GM19351 (cell line): ENCODE data around the gene NAA40.

Source experiments
- ATAC-seq: cut with Tn5 transposase; IDR thresholded peaks from one replicate; pipeline ENCODE4 v1.9.1; 2021; ENCODE audit warnings: mild to moderate bottlenecking, moderate library complexity; ENCODE audit not compliant: unreplicated experiment

Gene NAA40

GRCh38 chr11:63985812-63986155 is 47.0 kb downstream of the NAA40 start:
- peak; percentile 62 for ATAC-seq

- peak; percentile 90 for ATAC-seq
Measured at GRCh38 chr11:63986156-63986931, 47.5 kb downstream of the NAA40 start, which contains the start of gene OTUB1. OTUB1 (plus strand) TSS chr11:63986438; CDS start chr11:63986457, 19 bp downstream.

GRCh38 chr11:63986932-63987513 is 48.2 kb downstream of the NAA40 start:
- ATAC-seq, result no peak

GRCh38 chr11:63991558-63991957 is 52.8 kb downstream of the NAA40 start:
- ATAC-seq, result no peak

GRCh38 chr11:63993100-63993499 is 54.3 kb downstream of the NAA40 start:
- no peak for ATAC-seq

GRCh38 chr11:63993993-63994392 is 55.2 kb downstream of the NAA40 start:
- ATAC-seq, result no peak

GRCh38 chr11:63996512-63996911 is 57.7 kb downstream of the NAA40 start:
- ATAC-seq, result no peak

- ATAC-seq, result no peak
Measured at GRCh38 chr11:63997104-63997700, 58.4 kb downstream of the NAA40 start.

- ATAC-seq, result no peak
Measured at GRCh38 chr11:63997801-63998337, 59.1 kb downstream of the NAA40 start.

- ATAC-seq, result no peak
Measured at GRCh38 chr11:63998558-63999348, 60.0 kb downstream of the NAA40 start.

GRCh38 chr11:63999349-64000025 is 60.7 kb downstream of the NAA40 start:
- no peak for ATAC-seq

GRCh38 chr11:64000026-64000739 is 61.4 kb downstream of the NAA40 start:
- ATAC-seq, result no peak

- ATAC-seq, result no peak
Measured at GRCh38 chr11:64000740-64001483, 62.1 kb downstream of the NAA40 start.

GRCh38 chr11:64001484-64002420 is 63.0 kb downstream of the NAA40 start:
- ATAC-seq, result no peak

GRCh38 chr11:64003807-64004589 is 65.2 kb downstream of the NAA40 start:
- no peak for ATAC-seq

- no peak for ATAC-seq
Measured at GRCh38 chr11:64004590-64004984, 65.8 kb downstream of the NAA40 start.

- ATAC-seq, result no peak
Measured at GRCh38 chr11:64005691-64006090, 66.9 kb downstream of the NAA40 start.
